WTC11 (cell line): ENCODE measurements around the gene FAAP24.
"Not testable (repeated sequence)": the region's sequence is repeated elsewhere in the genome, so short reads cannot be mapped to it uniquely, and the experiment has no call there.

ENCODE experiments used
- CTCF ChIP-seq: fragments of 200-600 bp; IDR thresholded peaks from 2 replicates; pipeline ENCODE4 v1.8.0; 2022; ENCODE audit warnings: antibody characterized with exemption
- FOXK1 ChIP-seq: sonication (generic); formaldehyde crosslinking; IDR thresholded peaks from 2 replicates; pipeline ENCODE4 v1.8.0; 2022; ENCODE audit warnings: mild to moderate bottlenecking, moderate library complexity, missing genetic modification reagents
- ZNF232 ChIP-seq: sonication (generic); formaldehyde crosslinking; IDR thresholded peaks from 2 replicates; pipeline ENCODE4 v1.8.0; 2022; ENCODE audit warnings: mild to moderate bottlenecking, missing genetic modification reagents

- not testable (repeated sequence) for TF ChIP-seq CTCF; FOXK1 (CRISPR knock-in tag); ZNF232 (CRISPR knock-in tag)
Observed at GRCh38 chr19:32988254-32988653, 16.2 kb downstream of the FAAP24 start.
